Retinal pigment epithelial cell (primary cell): ENCODE data around the gene ZNF365.
"Not testable (repeated sequence)": the region's sequence is repeated elsewhere in the genome, so short reads cannot be mapped to it uniquely, and the experiment has no call there.

Experiments used
- DNase-seq: peaks from one replicate; pipeline ENCODE4 v3.0.0-alpha.2; 2010; ENCODE audit warnings: low read depth
- H3K4me3 ChIP-seq: 2 replicates; pipeline ENCODE4 v1.5.1; 2011; ENCODE audit warnings: mild to moderate bottlenecking, low read length, control low read depth, moderate library complexity
- TF ChIP-seq, protein P1 (sequence below): conservative IDR thresholded peaks from 2 replicates; pipeline ENCODE4 v1.5.1; 2011; ENCODE audit warnings: low read depth, low read length, control low read depth, inconsistent platforms

The ZNF365 gene

GRCh38 chr10:62354916-62355315, 19.3 kb upstream of the ZNF365 start:
- TF ChIP-seq, protein P1, sequence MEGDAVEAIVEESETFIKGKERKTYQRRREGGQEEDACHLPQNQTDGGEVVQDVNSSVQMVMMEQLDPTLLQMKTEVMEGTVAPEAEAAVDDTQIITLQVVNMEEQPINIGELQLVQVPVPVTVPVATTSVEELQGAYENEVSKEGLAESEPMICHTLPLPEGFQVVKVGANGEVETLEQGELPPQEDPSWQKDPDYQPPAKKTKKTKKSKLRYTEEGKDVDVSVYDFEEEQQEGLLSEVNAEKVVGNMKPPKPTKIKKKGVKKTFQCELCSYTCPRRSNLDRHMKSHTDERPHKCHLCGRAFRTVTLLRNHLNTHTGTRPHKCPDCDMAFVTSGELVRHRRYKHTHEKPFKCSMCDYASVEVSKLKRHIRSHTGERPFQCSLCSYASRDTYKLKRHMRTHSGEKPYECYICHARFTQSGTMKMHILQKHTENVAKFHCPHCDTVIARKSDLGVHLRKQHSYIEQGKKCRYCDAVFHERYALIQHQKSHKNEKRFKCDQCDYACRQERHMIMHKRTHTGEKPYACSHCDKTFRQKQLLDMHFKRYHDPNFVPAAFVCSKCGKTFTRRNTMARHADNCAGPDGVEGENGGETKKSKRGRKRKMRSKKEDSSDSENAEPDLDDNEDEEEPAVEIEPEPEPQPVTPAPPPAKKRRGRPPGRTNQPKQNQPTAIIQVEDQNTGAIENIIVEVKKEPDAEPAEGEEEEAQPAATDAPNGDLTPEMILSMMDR = no peak
- DNase-seq = no peak
- no peak overlapping the region for H3K4me3 ChIP-seq

GRCh38 chr10:62356447-62356846, 17.7 kb upstream of the ZNF365 start:
- no peak overlapping the region for H3K4me3 ChIP-seq
- no peak for DNase-seq
- TF ChIP-seq, protein P1 = no peak

- H3K4me3 ChIP-seq, DNase-seq: not testable (repeated sequence)
Observed at GRCh38 chr10:62358151-62358550, 16.0 kb upstream of the ZNF365 start.

- H3K4me3 ChIP-seq = peak overlapping the region; percentile 72
- TF ChIP-seq, protein P1 = no peak
- DNase-seq = no peak
Observed at GRCh38 chr10:62373639-62373994, 552 bp upstream of the ZNF365 start.

DNA sequence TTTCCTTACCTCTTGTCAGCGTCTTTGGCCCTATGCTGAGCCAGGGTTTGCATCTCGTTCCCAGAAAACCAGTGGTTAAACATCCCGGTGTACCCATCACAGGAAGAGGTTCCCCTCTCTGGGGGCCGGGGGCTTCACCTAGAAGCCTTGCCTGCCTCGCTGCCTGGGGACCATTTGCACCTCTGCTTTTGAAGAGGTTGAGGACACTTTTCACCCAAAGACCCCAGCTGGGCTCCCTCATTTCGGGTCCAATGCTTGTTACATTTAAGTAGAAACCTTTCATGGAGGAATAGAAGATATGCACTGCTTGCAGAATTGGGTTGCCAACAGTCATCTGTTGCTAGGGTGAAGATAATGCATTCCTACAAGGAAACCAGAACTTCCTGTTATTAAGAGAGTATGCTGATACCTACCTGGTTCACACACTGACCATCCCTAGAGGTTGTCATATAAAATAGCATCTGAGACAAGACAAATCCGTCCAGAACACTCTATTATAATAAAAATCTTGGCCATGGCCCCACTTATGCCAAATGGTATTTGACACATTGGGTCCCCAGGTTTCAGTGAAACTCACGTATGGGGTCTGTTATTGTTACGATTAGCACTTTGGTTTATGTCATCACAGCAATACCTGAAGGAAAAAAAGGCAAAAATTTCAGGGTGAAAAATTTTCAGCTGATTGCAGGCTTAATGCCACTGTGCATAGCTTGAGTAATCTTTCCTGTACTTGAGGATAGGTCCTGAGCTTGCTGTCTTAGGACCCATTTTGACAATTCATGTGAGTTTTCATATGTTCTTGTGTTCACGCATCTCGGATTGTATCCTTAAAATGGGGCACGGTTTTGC, 917 bp downstream of the ZNF365 start:
- TF ChIP-seq, protein P1 = no peak
- DNase-seq = no peak
- peak overlapping the region; percentile 72 for H3K4me3 ChIP-seq

- DNase-seq = no peak
- TF ChIP-seq, protein P1 = no peak
- no peak overlapping the region for H3K4me3 ChIP-seq
Observed at GRCh38 chr10:62376071-62377025, 2.2 kb downstream of the ZNF365 start.

GRCh38 chr10:62377026-62377415, 2.9 kb downstream of the ZNF365 start:
- no peak for DNase-seq

More at GRCh38 chr10:62377026-62377415, 2.9 kb downstream of the ZNF365 start:
- no peak overlapping the region for H3K4me3 ChIP-seq
- TF ChIP-seq, protein P1 = no peak
